Caco-2 (cell line): ENCODE results near the gene ZNF474. TPM values are rescaled to one million over a fixed set of nuclear protein-coding genes. Genes with fewer than 3 reads are reported as not detected.

Experiments used
- BruUV-seq: library from RNA; stranded (reverse); fragments of 400-500 nt; replicated peaks from 2 replicates; lab custom pipeline; 2021; lab: Mats Ljungman, UMichigan
- CTCF ChIA-PET: fragments of 300-600 bp; sonication (Branson Sonifier 250); formaldehyde crosslinking; loops from one replicate; lab custom pipeline; 2022; ENCODE audit warnings: antibody characterized with exemption; lab: Charles Lee
- POLR2A ChIA-PET: fragments of 300-600 bp; sonication (Branson Sonifier 250); formaldehyde crosslinking; loops from one replicate; lab custom pipeline; 2022; ENCODE audit warnings: antibody characterized with exemption; lab: Charles Lee
- DNase-seq, 2 experiments: peaks; one replicate each; pipeline versions ENCODE4 v3.0.0 to v3.0.0-alpha.2; 2020 to 2022
- H3K27me3 ChIP-seq: replicated peaks from 2 replicates; pipeline ENCODE4 v1.6.0; 2011; ENCODE audit warnings: low read length; ENCODE audit not compliant: control insufficient read depth, insufficient read depth
- H3K36me3 ChIP-seq: 2 replicates; pipeline ENCODE4 v1.5.1; 2011; ENCODE audit warnings: low read length; ENCODE audit not compliant: control insufficient read depth, insufficient read depth
- H3K4me1 ChIP-seq: fragments of 250-450 bp; sonication (Bioruptor Pico); 2 replicates; pipeline ENCODE4 v1.5.1; 2020; ENCODE audit warnings: mild to moderate bottlenecking
- H3K4me3 ChIP-seq: 2 replicates; pipeline ENCODE4 v1.5.1; 2011; ENCODE audit warnings: low read depth, mild to moderate bottlenecking, control low read depth, low read length
- H3K9me3 ChIP-seq: fragments of 250-450 bp; sonication (Bioruptor Pico); 2 replicates; pipeline ENCODE4 v1.5.1; 2020; ENCODE audit warnings: mild to moderate bottlenecking, moderate library complexity
- H3K27ac Mint-ChIP-seq: one replicate; pipeline ENCODE4 v1.8.0; 2022; ENCODE audit warnings: mixed read lengths; ENCODE audit not compliant: unreplicated experiment
- H3K27me3 Mint-ChIP-seq: one replicate; pipeline ENCODE4 v1.8.0; 2022; ENCODE audit warnings: mixed read lengths; ENCODE audit not compliant: insufficient read depth, unreplicated experiment
- H3K36me3 Mint-ChIP-seq: one replicate; pipeline ENCODE4 v1.8.0; 2022; ENCODE audit warnings: mild to moderate bottlenecking, mixed read lengths; ENCODE audit not compliant: insufficient read depth, unreplicated experiment
- H3K4me1 Mint-ChIP-seq: one replicate; pipeline ENCODE4 v1.8.0; 2022; ENCODE audit warnings: low read depth, mixed read lengths; ENCODE audit not compliant: unreplicated experiment
- H3K4me3 Mint-ChIP-seq: one replicate; pipeline ENCODE4 v1.8.0; 2022; ENCODE audit warnings: mild to moderate bottlenecking, moderate library complexity, mixed read lengths; ENCODE audit not compliant: unreplicated experiment
- H3K9me3 Mint-ChIP-seq: one replicate; pipeline ENCODE4 v1.8.0; 2022; ENCODE audit warnings: mixed read lengths; ENCODE audit not compliant: unreplicated experiment
- intact Hi-C: fragments of 100-400 bp; cut with micrococcal nuclease; formaldehyde crosslinking; loops from one replicate; pipeline ENCODE4 v1.10.0; 2022; ENCODE audit not compliant: unreplicated experiment
- total RNA-seq: library from RNA; stranded (reverse); gene quantifications from 2 replicates; pipeline ENCODE4 v1.2.3, GENCODE V29; 2022
- TF ChIP-seq, protein P1 (sequence below), 2 experiments: fragments of 200-600 bp in 1 of 2; IDR thresholded peaks; 1 replicate in 1 of 2; 2 replicates in 1 of 2; pipeline versions ENCODE4 v1.5.1 to v1.8.0; 2011 to 2022; ENCODE audit warnings: antibody characterized with exemption in 1 of 2, control low read depth in 1 of 2, inconsistent platforms in 1 of 2, low read depth in 1 of 2, low read length in 1 of 2, mild to moderate bottlenecking in 1 of 2, moderate library complexity in 1 of 2; ENCODE audit not compliant: insufficient read depth in 1 of 2, severe bottlenecking in 1 of 2, unreplicated experiment in 1 of 2

ZNF474 gene
- total RNA-seq, 1 experiment from 2014 or later, result not detected

DNA sequence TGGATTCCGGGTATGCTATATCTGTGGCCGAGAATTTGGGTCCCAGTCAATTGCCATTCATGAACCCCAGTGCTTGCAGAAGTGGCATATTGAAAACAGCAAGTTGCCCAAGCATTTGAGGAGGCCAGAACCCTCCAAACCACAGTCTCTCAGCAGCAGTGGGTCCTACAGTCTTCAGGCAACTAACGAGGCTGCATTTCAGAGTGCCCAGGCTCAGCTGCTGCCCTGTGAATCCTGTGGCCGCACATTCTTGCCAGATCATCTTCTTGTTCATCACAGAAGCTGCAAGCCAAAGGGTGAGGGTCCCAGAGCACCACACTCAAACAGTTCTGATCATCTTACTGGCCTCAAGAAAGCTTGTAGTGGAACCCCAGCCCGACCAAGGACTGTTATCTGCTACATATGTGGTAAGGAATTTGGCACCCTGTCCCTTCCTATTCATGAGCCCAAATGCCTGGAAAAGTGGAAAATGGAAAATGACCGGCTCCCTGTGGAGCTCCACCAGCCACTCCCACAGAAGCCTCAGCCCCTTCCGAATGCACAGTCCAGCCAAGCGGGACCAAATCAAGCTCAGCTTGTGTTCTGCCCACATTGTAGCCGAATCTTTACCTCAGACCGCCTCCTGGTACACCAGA is 23.0 kb downstream of the ZNF474 start:
- no peaks in the 10 kb centered on the region for H3K36me3 ChIP-seq
- H3K36me3 Mint-ChIP-seq, result no peaks in the 10 kb centered on the region
- no peaks in the 10 kb centered on the region for H3K9me3 Mint-ChIP-seq
- no peaks in the 10 kb centered on the region for H3K27me3 ChIP-seq
- no peak overlapping the region for H3K4me3 Mint-ChIP-seq
- CTCF ChIA-PET, result no interaction called here
- intact Hi-C loops, result no loop called here
- H3K27ac Mint-ChIP-seq, result no peak overlapping the region
- no peaks in the 10 kb centered on the region for H3K4me1 Mint-ChIP-seq
- H3K9me3 ChIP-seq, result no peaks in the 10 kb centered on the region
- H3K4me1 ChIP-seq, result no peaks in the 10 kb centered on the region
- no peak overlapping the region for H3K4me3 ChIP-seq
- BruUV-seq, result no TSS peak
- DNase-seq, result no peak
- peaks cover 5% of the 10 kb centered on the region for H3K27me3 Mint-ChIP-seq
- POLR2A ChIA-PET, result no interaction called here
- TF ChIP-seq, protein P1, sequence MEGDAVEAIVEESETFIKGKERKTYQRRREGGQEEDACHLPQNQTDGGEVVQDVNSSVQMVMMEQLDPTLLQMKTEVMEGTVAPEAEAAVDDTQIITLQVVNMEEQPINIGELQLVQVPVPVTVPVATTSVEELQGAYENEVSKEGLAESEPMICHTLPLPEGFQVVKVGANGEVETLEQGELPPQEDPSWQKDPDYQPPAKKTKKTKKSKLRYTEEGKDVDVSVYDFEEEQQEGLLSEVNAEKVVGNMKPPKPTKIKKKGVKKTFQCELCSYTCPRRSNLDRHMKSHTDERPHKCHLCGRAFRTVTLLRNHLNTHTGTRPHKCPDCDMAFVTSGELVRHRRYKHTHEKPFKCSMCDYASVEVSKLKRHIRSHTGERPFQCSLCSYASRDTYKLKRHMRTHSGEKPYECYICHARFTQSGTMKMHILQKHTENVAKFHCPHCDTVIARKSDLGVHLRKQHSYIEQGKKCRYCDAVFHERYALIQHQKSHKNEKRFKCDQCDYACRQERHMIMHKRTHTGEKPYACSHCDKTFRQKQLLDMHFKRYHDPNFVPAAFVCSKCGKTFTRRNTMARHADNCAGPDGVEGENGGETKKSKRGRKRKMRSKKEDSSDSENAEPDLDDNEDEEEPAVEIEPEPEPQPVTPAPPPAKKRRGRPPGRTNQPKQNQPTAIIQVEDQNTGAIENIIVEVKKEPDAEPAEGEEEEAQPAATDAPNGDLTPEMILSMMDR (IDR thresholded peaks at IDR 0.05; ENCODE audit: insufficient read depth in 1 of 2, low read depth in 1 of 2, low read length in 1 of 2, severe bottlenecking in 1 of 2, unreplicated experiment in 1 of 2), result no peak

DNA sequence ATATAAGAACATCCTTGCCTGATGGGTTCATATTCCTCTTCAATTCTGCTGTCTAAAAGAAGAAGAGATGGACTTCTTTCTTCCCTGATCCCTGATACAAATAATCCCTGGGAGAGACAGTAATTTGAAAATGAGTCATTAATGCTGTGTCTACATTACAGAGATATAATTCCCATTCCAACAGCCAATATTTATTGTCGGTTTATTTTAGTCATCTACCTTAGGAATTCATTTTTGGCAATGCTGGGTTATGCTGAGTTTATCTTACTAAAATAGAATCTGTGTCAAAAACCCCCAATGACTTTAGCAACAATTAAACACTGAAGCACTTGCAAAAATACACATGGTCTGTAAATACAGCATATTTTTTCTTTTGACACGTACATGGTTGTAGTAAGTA is 23.9 kb downstream of the ZNF474 start:
- ChIA-PET POLR2A (no interaction called here), CTCF (no interaction called here)
- Histone ChIP-seq H3K36me3 (no peaks in the 10 kb centered on the region), H3K27me3 (no peaks in the 10 kb centered on the region), H3K4me3 (no peak overlapping the region), H3K9me3 (no peaks in the 10 kb centered on the region), H3K4me1 (no peaks in the 10 kb centered on the region)
- intact Hi-C loops, result no loop called here
- no TSS peak for BruUV-seq
- DNase-seq, result no peak
- H3K36me3 Mint-ChIP-seq, result no peaks in the 10 kb centered on the region
- no peak overlapping the region for H3K4me3 Mint-ChIP-seq
- no peak overlapping the region for H3K27ac Mint-ChIP-seq
- H3K4me1 Mint-ChIP-seq, result no peaks in the 10 kb centered on the region
- H3K9me3 Mint-ChIP-seq, result no peaks in the 10 kb centered on the region
- TF ChIP-seq, protein P1 (IDR thresholded peaks at IDR 0.05; ENCODE audit: insufficient read depth in 1 of 2, low read depth in 1 of 2, low read length in 1 of 2, severe bottlenecking in 1 of 2, unreplicated experiment in 1 of 2), result no peak
- H3K27me3 Mint-ChIP-seq, result peaks cover 5% of the 10 kb centered on the region

DNA sequence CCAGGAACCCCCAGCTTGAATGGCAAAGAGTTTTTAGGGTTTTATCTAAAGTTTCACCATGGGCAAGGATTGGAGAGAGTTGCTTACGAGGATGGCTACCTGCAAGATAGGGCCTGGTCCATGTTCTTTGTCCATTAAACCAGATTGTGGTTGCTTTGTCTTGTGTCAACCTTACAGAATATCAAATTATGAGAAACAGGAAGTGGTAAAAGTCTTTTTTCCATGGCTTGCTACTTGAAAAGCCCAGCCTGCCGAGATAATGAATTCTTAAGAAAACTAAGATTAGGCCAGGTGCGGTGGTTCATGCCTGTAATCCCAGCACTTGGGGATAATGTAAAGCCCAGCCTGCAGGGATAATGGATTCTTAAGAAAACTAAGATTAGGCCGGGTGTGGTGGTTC is 24.4 kb downstream of the ZNF474 start:
- intact Hi-C loops, result no loop called here
- no peaks in the 10 kb centered on the region for H3K9me3 ChIP-seq
- no peaks in the 10 kb centered on the region for H3K4me1 Mint-ChIP-seq
- CTCF ChIA-PET, result no interaction called here
- H3K27me3 ChIP-seq, result no peaks in the 10 kb centered on the region
- TF ChIP-seq, protein P1 (IDR thresholded peaks at IDR 0.05; ENCODE audit: insufficient read depth in 1 of 2, low read depth in 1 of 2, low read length in 1 of 2, severe bottlenecking in 1 of 2, unreplicated experiment in 1 of 2), result no peak
- DNase-seq, result no peak
- no peaks in the 10 kb centered on the region for H3K9me3 Mint-ChIP-seq
- no peaks in the 10 kb centered on the region for H3K36me3 Mint-ChIP-seq
- no peaks in the 10 kb centered on the region for H3K36me3 ChIP-seq
- BruUV-seq, result no TSS peak
- POLR2A ChIA-PET, result no interaction called here
- no peak overlapping the region for H3K4me3 Mint-ChIP-seq
- H3K4me3 ChIP-seq, result no peak overlapping the region
- H3K4me1 ChIP-seq, result no peaks in the 10 kb centered on the region
- H3K27ac Mint-ChIP-seq, result no peak overlapping the region
- H3K27me3 Mint-ChIP-seq, result peaks cover 8% of the 10 kb centered on the region
